MM.1S (cell line): ENCODE measurements around the gene OTOP3.
A peak's percentile ranks its signal among the peaks of the same experiment; 100 is the strongest.

Experiments used
- DNase-seq: peaks from one replicate; pipeline ENCODE4 v3.0.0-alpha.2; 2015
- H2AFZ ChIP-seq: fragments of 300-600 bp; sonication (generic); 2 replicates; pipeline ENCODE4 v1.6.0; 2016; ENCODE audit warnings: antibody characterized with exemption, low read length
- H3F3A ChIP-seq: fragments of 300-600 bp; sonication (generic); 2 replicates; pipeline ENCODE4 v1.6.1; 2016; ENCODE audit warnings: mild to moderate bottlenecking, antibody characterized with exemption, low read length, moderate library complexity, mixed read lengths; ENCODE audit not compliant: insufficient read depth
- H3K27ac ChIP-seq: fragments of 300-600 bp; sonication (generic); 2 replicates; pipeline ENCODE4 v1.5.1; 2016; ENCODE audit warnings: mild to moderate bottlenecking, low read length
- H3K27me3 ChIP-seq: fragments of 300-600 bp; sonication (generic); replicated peaks from 2 replicates; pipeline ENCODE4 v1.6.0; 2016; ENCODE audit warnings: low read length; ENCODE audit not compliant: insufficient read depth
- H3K36me3 ChIP-seq: fragments of 300-600 bp; sonication (generic); replicated peaks from 2 replicates; pipeline ENCODE4 v1.6.1; 2016; ENCODE audit warnings: mild to moderate bottlenecking, low read length, mixed read lengths; ENCODE audit not compliant: insufficient read depth
- H3K4me1 ChIP-seq: fragments of 300-600 bp; sonication (generic); 2 replicates; pipeline ENCODE4 v1.6.1; 2016; ENCODE audit warnings: low read length, mixed read lengths
- H3K4me2 ChIP-seq: fragments of 300-600 bp; sonication (generic); 2 replicates; pipeline ENCODE4 v1.6.0; 2016; ENCODE audit warnings: low read depth, low read length
- H3K4me3 ChIP-seq: fragments of 300-600 bp; sonication (generic); 2 replicates; pipeline ENCODE4 v1.5.1; 2016; ENCODE audit warnings: low read length, mixed read lengths
- H3K79me2 ChIP-seq: fragments of 300-600 bp; sonication (generic); 2 replicates; pipeline ENCODE4 v1.6.1; 2016; ENCODE audit warnings: mixed run types, low read length, mixed read lengths
- H3K9ac ChIP-seq: fragments of 300-600 bp; sonication (generic); 2 replicates; pipeline ENCODE4 v1.6.1; 2016; ENCODE audit warnings: low read length, mixed read lengths
- H3K9me2 ChIP-seq: fragments of 300-600 bp; sonication (generic); replicated peaks from 2 replicates; pipeline ENCODE4 v1.6.1; 2016; ENCODE audit warnings: mild to moderate bottlenecking, low read length, mixed read lengths; ENCODE audit not compliant: insufficient read depth
- H3K9me3 ChIP-seq: fragments of 300-600 bp; sonication (generic); replicated peaks from 2 replicates; pipeline ENCODE4 v1.6.1; 2016; ENCODE audit warnings: mild to moderate bottlenecking, low read length, mixed read lengths; ENCODE audit not compliant: insufficient read depth
- H4K20me1 ChIP-seq: fragments of 300-600 bp; sonication (generic); 2 replicates; pipeline ENCODE4 v1.6.1; 2016; ENCODE audit warnings: mild to moderate bottlenecking, low read length, moderate library complexity, mixed read lengths; ENCODE audit not compliant: insufficient read depth
- CTCF ChIP-seq: fragments of 300-600 bp; sonication (generic); IDR thresholded peaks from 2 replicates; pipeline ENCODE4 v1.5.1; 2016; ENCODE audit warnings: antibody characterized with exemption, low read length, mixed read lengths
- EZH2 ChIP-seq: fragments of 300-600 bp; sonication (generic); optimal IDR thresholded peaks from 2 replicates; pipeline ENCODE3; 2017; ENCODE audit warnings: low read depth, mild to moderate bottlenecking, antibody characterized with exemption, low read length, mixed read lengths
- EZH2phosphoT487 ChIP-seq: fragments of 300-600 bp; sonication (generic); IDR thresholded peaks from 2 replicates; pipeline ENCODE4 v1.6.1; 2018; ENCODE audit warnings: antibody characterized with exemption, low read length

OTOP3 gene

DNA sequence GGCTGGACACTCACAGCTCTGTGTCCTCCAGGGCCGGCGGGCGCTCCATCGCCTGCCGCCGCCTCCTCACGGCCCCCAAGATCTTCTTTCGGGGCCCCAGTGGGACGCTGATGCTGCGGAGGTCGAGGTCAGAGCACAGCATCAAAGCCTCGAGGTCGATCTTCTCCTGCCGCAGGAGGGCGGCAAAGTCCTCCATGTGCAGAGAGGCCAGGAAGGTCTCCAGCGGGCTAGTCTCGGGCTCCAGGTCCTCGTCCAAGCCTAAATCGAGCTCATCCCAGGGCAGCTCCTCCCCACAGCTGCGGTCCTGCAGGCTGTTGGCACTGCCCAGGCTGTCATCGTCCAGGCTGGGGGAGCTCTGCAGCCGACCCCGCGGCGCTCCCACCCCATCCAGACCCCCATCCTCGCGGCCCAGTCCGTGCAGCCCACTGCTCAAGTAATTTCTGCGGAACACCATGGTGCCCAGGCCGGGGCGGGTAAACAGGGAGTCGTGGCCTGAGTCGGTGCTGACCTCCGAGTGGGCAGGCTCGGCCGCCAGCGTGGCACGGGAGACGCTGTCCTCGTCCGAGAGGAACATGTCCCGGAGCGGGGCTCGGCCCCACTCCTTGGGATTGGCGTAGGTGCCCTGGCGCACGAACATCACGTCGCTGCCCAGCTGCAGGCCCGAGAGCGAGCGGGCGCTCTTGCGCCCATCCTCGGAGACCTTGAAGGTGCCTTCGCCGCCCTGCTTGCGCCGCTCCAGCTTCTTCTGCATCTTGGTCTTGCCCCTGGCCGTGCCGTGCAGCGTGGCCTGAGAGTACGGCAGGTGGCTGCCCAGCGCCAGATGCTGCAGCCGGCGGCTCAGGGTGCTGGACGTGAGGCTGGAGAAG, 16.0 kb upstream of the OTOP3 start:
- no peak overlapping the region for H2AFZ ChIP-seq
- no peaks in the 10 kb centered on the region for H3K36me3 ChIP-seq
- no peaks in the 10 kb centered on the region for H3K4me1 ChIP-seq
- no peaks in the 10 kb centered on the region for H3K79me2 ChIP-seq
- no peaks in the 10 kb centered on the region for H3K9me3 ChIP-seq
- no peak overlapping the region for H3K4me3 ChIP-seq
- no peak overlapping the region for H3K9ac ChIP-seq
- peaks cover 94% of the 10 kb centered on the region for H3K27me3 ChIP-seq
- H3K4me2 ChIP-seq = peak overlapping the region; percentile 24; the same call in 1 of the 2 replicates
- no peak for TF ChIP-seq EZH2phosphoT487
- peak; percentile 45 for TF ChIP-seq CTCF
- DNase-seq = peak; percentile 45
- H3F3A ChIP-seq = no peaks in the 10 kb centered on the region
- no peaks in the 10 kb centered on the region for H3K9me2 ChIP-seq
- H4K20me1 ChIP-seq = no peaks in the 10 kb centered on the region; the same call in 1 of the 2 replicates
- no peak overlapping the region for H3K27ac ChIP-seq

DNA sequence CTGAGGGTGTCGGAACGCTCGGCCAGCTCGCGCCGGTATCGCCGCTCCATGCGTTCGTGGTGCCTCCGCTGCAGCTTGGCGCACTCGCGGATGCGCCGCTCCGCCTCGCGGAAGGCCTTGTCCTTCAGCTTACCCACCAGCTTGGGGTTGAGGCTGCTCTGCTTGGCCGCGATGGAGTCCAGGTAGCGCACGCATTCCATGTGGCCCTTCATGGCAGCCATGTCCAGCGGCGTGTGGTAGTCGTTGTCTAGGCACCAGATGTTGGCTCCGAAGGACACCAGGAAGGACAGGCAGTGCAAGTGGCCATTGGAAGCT, 15.4 kb upstream of the OTOP3 start:
- DNase-seq = no peak
- Histone ChIP-seq H3K9ac (no peak overlapping the region), H3K4me3 (no peak overlapping the region), H3F3A (no peaks in the 10 kb centered on the region), H3K27me3 (peaks cover 95% of the 10 kb centered on the region), H3K79me2 (no peaks in the 10 kb centered on the region), H3K4me1 (no peaks in the 10 kb centered on the region), H4K20me1 (no peaks in the 10 kb centered on the region; the same call in 1 of the 2 replicates), H3K27ac (no peak overlapping the region), H3K36me3 (no peaks in the 10 kb centered on the region), H2AFZ (no peak overlapping the region), H3K4me2 (no peak overlapping the region), H3K9me3 (no peaks in the 10 kb centered on the region), H3K9me2 (no peaks in the 10 kb centered on the region)
- no peak for TF ChIP-seq EZH2
- no peak for TF ChIP-seq EZH2phosphoT487
- TF ChIP-seq CTCF = no peak

DNA sequence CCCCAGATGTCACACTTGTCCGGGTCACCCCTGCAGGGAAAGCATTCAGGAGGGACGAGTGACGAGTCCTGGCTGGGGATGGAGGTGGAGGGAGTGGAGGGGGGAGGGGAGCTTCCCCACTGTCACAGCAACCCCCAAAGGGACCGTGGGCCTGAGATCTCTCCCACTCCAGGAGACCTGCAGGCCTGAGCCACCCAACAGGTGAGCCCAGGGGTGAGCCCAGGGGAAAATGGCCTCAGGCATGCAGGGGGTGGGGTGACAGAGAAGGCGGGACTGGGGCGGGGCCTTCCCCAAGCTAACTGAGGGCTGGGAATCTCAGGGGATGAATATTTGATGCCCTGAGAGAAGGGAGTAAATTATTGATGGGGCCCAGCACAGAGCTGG, 15.1 kb upstream of the OTOP3 start:
- H3K4me3 ChIP-seq = no peak overlapping the region
- TF ChIP-seq CTCF = no peak
- TF ChIP-seq EZH2phosphoT487 = no peak
- TF ChIP-seq EZH2 = no peak
- no peaks in the 10 kb centered on the region for H3K9me2 ChIP-seq
- H3K27me3 ChIP-seq = peaks cover 95% of the 10 kb centered on the region
- no peak for DNase-seq
- H2AFZ ChIP-seq = no peak overlapping the region
- H3K79me2 ChIP-seq = no peaks in the 10 kb centered on the region
- no peaks in the 10 kb centered on the region for H3K4me1 ChIP-seq
- H3K4me2 ChIP-seq = no peak overlapping the region
- no peaks in the 10 kb centered on the region; the same call in 1 of the 2 replicates for H4K20me1 ChIP-seq
- no peaks in the 10 kb centered on the region for H3K36me3 ChIP-seq
- H3K27ac ChIP-seq = no peak overlapping the region
- no peaks in the 10 kb centered on the region for H3K9me3 ChIP-seq
- H3F3A ChIP-seq = no peaks in the 10 kb centered on the region
- H3K9ac ChIP-seq = no peak overlapping the region
